ENCODE data around the gene GCGR. TPM values are rescaled to one million over a fixed set of nuclear protein-coding genes. Genes with fewer than 3 reads are reported as not detected.

The GCGR gene
- total RNA-seq, 3 donors from 2014 or later (not counting 1 experiment from before 2014, with no cell fraction given) = not detected

GRCh38 chr17:81815646-81815986 lies 11.7 kb downstream of the GCGR start:
- no CpG with 5 or more reads among the region's 2 CpGs for WGBS (ENCODE audit: insufficient coverage)
- H3K36me3 ChIP-seq (ENCODE audit: control insufficient read depth, insufficient read depth, low read length) = no peaks in the 10 kb centered on the region
- Mint-ChIP-seq H3K4me1 (no peaks in the 10 kb centered on the region), H3K4me3 (no peak overlapping the region), H3K9me3 (no peaks in the 10 kb centered on the region), H3K27ac (no peak overlapping the region), H3K36me3 (no peaks in the 10 kb centered on the region), H3K27me3 (ENCODE audit: low read depth in 2 of 2) (peaks cover 3 to 7% of the 10 kb centered on the region in 2 donors)
- no peaks in the 10 kb centered on the region for H3K4me1 ChIP-seq (ENCODE audit: control insufficient read depth, insufficient read depth, low read length)
- H3K9me3 ChIP-seq (ENCODE audit: control insufficient read depth, insufficient read depth, low read length) = no peaks in the 10 kb centered on the region
- TF ChIP-seq CTCF (IDR thresholded peaks at IDR 0.05) = no peak
- ATAC-seq (no peak), DNase-seq (no peak)
- H3K27ac ChIP-seq (ENCODE audit: low read length) = no peak overlapping the region
- no peaks in the 10 kb centered on the region for H3K27me3 ChIP-seq (ENCODE audit: control insufficient read depth, insufficient read depth, low read length)
- H3K4me3 ChIP-seq (ENCODE audit: low read length) = no peak overlapping the region
- intact Hi-C loops (cut with micrococcal nuclease) = no loop called here

- intact Hi-C loops (cut with micrococcal nuclease) = no loop called here
These were observed 13.8 kb downstream of the GCGR start for GRCh38 chr17:81817758-81818147.

GRCh38 chr17:81819708-81820107 lies 15.8 kb downstream of the GCGR start:
- H3K4me1 Mint-ChIP-seq = no peaks in the 10 kb centered on the region
- TF ChIP-seq CTCF (IDR thresholded peaks at IDR 0.05) = no peak
- no peaks in the 10 kb centered on the region for H3K36me3 Mint-ChIP-seq
- DNase-seq (no peak), ATAC-seq (no peak)
- Histone ChIP-seq H3K36me3 (ENCODE audit: control insufficient read depth, insufficient read depth, low read length) (peaks cover 7% of the 10 kb centered on the region), H3K9me3 (ENCODE audit: control insufficient read depth, insufficient read depth, low read length) (no peaks in the 10 kb centered on the region), H3K4me1 (ENCODE audit: control insufficient read depth, insufficient read depth, low read length) (peaks cover 3% of the 10 kb centered on the region), H3K27ac (ENCODE audit: low read length) (no peak overlapping the region), H3K27me3 (ENCODE audit: control insufficient read depth, insufficient read depth, low read length) (no peaks in the 10 kb centered on the region), H3K4me3 (ENCODE audit: low read length) (no peak overlapping the region)
- no peak overlapping the region for H3K27ac Mint-ChIP-seq
- peaks cover 3 to 7% of the 10 kb centered on the region in 2 donors for H3K27me3 Mint-ChIP-seq (ENCODE audit: low read depth in 2 of 2)
- WGBS (ENCODE audit: insufficient coverage) = 38% methylated on average over 9 of the region's 13 CpGs
- intact Hi-C loops (cut with micrococcal nuclease) = no loop called here
- no peak overlapping the region for H3K4me3 Mint-ChIP-seq
- H3K9me3 Mint-ChIP-seq = no peaks in the 10 kb centered on the region

More at GRCh38 chr17:81817758-81818147, 13.8 kb downstream of the GCGR start:
- H3K27ac ChIP-seq (ENCODE audit: low read length) = no peak overlapping the region
- no peak overlapping the region for H3K4me3 Mint-ChIP-seq
- no peak for DNase-seq
- H3K27me3 Mint-ChIP-seq (ENCODE audit: low read depth in 2 of 2) = peaks cover 3 to 7% of the 10 kb centered on the region in 2 donors
- H3K9me3 Mint-ChIP-seq = no peaks in the 10 kb centered on the region
- no peak for ATAC-seq
- no peaks in the 10 kb centered on the region for H3K9me3 ChIP-seq (ENCODE audit: control insufficient read depth, insufficient read depth, low read length)
- WGBS (ENCODE audit: insufficient coverage) = 71% methylated on average over 7 of the region's 7 CpGs
- H3K4me1 ChIP-seq (ENCODE audit: control insufficient read depth, insufficient read depth, low read length) = peaks cover 3% of the 10 kb centered on the region
- no peaks in the 10 kb centered on the region for H3K36me3 ChIP-seq (ENCODE audit: control insufficient read depth, insufficient read depth, low read length)
- no peaks in the 10 kb centered on the region for H3K27me3 ChIP-seq (ENCODE audit: control insufficient read depth, insufficient read depth, low read length)
- no peaks in the 10 kb centered on the region for H3K36me3 Mint-ChIP-seq
- H3K4me3 ChIP-seq (ENCODE audit: low read length) = no peak overlapping the region
- TF ChIP-seq CTCF (IDR thresholded peaks at IDR 0.05) = no peak
- no peak overlapping the region for H3K27ac Mint-ChIP-seq
- H3K4me1 Mint-ChIP-seq = no peaks in the 10 kb centered on the region

GRCh38 chr17:81821147-81821546 lies 17.2 kb downstream of the GCGR start:
- H3K4me1 Mint-ChIP-seq = peaks cover 0 to 5% of the 10 kb centered on the region in 2 donors
- no peaks in the 10 kb centered on the region for H3K9me3 Mint-ChIP-seq
- H3K4me3 Mint-ChIP-seq = no peak overlapping the region
- ATAC-seq (no peak), DNase-seq (no peak)
- peaks cover 1 to 7% of the 10 kb centered on the region in 2 donors for H3K27me3 Mint-ChIP-seq (ENCODE audit: low read depth in 2 of 2)
- no peak overlapping the region for H3K27ac Mint-ChIP-seq
- Histone ChIP-seq H3K9me3 (ENCODE audit: control insufficient read depth, insufficient read depth, low read length) (no peaks in the 10 kb centered on the region), H3K27ac (ENCODE audit: low read length) (no peak overlapping the region), H3K36me3 (ENCODE audit: control insufficient read depth, insufficient read depth, low read length) (peaks cover 7% of the 10 kb centered on the region), H3K27me3 (ENCODE audit: control insufficient read depth, insufficient read depth, low read length) (no peaks in the 10 kb centered on the region), H3K4me1 (ENCODE audit: control insufficient read depth, insufficient read depth, low read length) (peaks cover 3% of the 10 kb centered on the region), H3K4me3 (ENCODE audit: low read length) (no peak overlapping the region)
- no peak for TF ChIP-seq CTCF (IDR thresholded peaks at IDR 0.05)
- H3K36me3 Mint-ChIP-seq = no peaks in the 10 kb centered on the region
- 88% methylated on average over 8 of the region's 8 CpGs for WGBS (ENCODE audit: insufficient coverage)
- intact Hi-C loops (cut with micrococcal nuclease) = no loop called here
